ENCODE results near the gene ZNF202. TPM values are rescaled to one million over a fixed set of nuclear protein-coding genes. Genes with fewer than 3 reads are reported as not detected.

The ZNF202 gene
- total RNA-seq, 4 donors from 2014 or later = 6.8 to 9.2 (median 8.3) TPM

DNA sequence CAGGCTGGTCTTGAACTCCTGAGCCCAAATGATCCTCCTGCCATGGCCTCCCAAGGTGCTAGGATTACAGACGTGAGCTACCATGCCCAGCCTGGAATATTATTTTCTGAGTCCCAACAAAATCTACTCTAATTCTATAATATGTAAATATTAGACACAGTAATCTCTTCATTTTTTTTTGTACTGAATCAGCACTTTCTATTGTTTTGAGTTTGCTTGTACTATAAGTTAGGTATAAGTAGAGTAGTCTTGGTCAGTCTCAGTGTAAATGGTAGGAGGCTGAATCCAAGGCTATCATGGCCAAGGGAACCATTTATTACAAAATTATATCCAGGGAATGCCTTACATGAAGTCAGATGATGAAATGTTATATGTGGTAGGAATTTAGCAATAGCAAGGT is 32.5 kb upstream of the ZNF202 start:
- Histone ChIP-seq H3K9me3 (no peaks in the 10 kb centered on the region), H3K4me1 (no peaks in the 10 kb centered on the region), H3K27me3 (no peaks in the 10 kb centered on the region), H3K36me3 (no peaks in the 10 kb centered on the region), H3K4me3 (no peak overlapping the region), H3K27ac (no peak overlapping the region)
- DNase-seq (ENCODE audit: low spot score in 2 of 2) = no peak
- WGBS = 86% methylated on average over 1 of the region's 1 CpG
- no peak for TF ChIP-seq POLR2AphosphoS5 (IDR thresholded peaks at IDR 0.05)
- no peak for TF ChIP-seq EP300 (IDR thresholded peaks at IDR 0.05)
- no peak for TF ChIP-seq POLR2A (IDR thresholded peaks at IDR 0.05)
- TF ChIP-seq, protein P1, sequence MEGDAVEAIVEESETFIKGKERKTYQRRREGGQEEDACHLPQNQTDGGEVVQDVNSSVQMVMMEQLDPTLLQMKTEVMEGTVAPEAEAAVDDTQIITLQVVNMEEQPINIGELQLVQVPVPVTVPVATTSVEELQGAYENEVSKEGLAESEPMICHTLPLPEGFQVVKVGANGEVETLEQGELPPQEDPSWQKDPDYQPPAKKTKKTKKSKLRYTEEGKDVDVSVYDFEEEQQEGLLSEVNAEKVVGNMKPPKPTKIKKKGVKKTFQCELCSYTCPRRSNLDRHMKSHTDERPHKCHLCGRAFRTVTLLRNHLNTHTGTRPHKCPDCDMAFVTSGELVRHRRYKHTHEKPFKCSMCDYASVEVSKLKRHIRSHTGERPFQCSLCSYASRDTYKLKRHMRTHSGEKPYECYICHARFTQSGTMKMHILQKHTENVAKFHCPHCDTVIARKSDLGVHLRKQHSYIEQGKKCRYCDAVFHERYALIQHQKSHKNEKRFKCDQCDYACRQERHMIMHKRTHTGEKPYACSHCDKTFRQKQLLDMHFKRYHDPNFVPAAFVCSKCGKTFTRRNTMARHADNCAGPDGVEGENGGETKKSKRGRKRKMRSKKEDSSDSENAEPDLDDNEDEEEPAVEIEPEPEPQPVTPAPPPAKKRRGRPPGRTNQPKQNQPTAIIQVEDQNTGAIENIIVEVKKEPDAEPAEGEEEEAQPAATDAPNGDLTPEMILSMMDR (IDR thresholded peaks at IDR 0.05) = no peak

DNA sequence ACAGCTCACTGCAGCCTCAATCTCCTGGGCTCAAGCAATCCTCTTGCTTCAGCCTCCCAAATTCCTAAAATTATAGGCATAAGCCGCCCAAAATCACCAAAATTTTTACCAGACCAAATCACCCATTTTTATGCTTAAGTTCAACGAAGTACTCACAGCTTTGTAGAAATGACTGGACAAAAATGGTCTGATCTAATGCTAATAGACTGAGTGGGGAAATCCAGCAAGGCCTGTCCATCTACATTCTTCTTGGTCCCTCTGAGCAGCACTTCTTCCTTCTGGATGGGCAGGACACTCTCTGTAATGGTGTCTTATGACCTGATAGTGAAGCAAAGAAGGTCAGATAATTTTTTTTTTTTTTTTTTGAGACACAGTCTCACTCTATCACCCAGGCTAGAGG is 31.6 kb upstream of the ZNF202 start:
- TF ChIP-seq POLR2A (IDR thresholded peaks at IDR 0.05) (no peak), POLR2AphosphoS5 (IDR thresholded peaks at IDR 0.05) (no peak), EP300 (IDR thresholded peaks at IDR 0.05) (no peak)
- TF ChIP-seq, protein P1 (IDR thresholded peaks at IDR 0.05) = no peak
- no peak overlapping the region for H3K4me3 ChIP-seq
- 82% methylated on average over 2 of the region's 2 CpGs for WGBS
- no peak for DNase-seq (ENCODE audit: low spot score in 2 of 2)
- H3K36me3 ChIP-seq = no peaks in the 10 kb centered on the region
- no peaks in the 10 kb centered on the region for H3K27me3 ChIP-seq
- H3K4me1 ChIP-seq = no peaks in the 10 kb centered on the region
- H3K9me3 ChIP-seq = no peaks in the 10 kb centered on the region
- no peak overlapping the region for H3K27ac ChIP-seq

DNA sequence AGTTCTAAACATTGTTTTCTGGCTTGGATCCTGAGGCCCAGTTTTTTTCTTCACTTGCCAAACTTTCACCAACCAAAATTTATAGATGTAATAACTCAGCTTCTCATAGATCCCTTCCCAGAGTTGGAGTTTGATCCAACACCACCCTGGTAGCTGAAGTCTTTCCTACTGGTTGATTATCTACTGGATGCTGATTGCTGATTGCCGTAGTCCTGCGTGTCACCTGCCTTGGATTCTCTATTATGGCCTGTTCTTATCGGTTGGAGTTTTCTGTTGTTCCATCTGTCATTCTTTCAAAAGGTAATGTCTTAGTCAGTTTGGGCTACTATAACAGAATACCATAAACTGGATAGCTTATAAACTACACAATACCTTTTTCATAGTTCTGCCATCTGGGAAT is 30.2 kb upstream of the ZNF202 start:
- H3K4me3 ChIP-seq = no peak overlapping the region
- H3K27ac ChIP-seq = no peak overlapping the region
- no peaks in the 10 kb centered on the region for H3K4me1 ChIP-seq
- TF ChIP-seq POLR2A (IDR thresholded peaks at IDR 0.05) = no peak
- TF ChIP-seq, protein P1 (IDR thresholded peaks at IDR 0.05) = no peak
- no peak for TF ChIP-seq POLR2AphosphoS5 (IDR thresholded peaks at IDR 0.05)
- TF ChIP-seq EP300 (IDR thresholded peaks at IDR 0.05) = no peak
- no peak for DNase-seq (ENCODE audit: low spot score in 2 of 2)
- H3K27me3 ChIP-seq = no peaks in the 10 kb centered on the region
- no peaks in the 10 kb centered on the region for H3K9me3 ChIP-seq
- H3K36me3 ChIP-seq = no peaks in the 10 kb centered on the region
- WGBS = 98% methylated on average over 3 of the region's 3 CpGs

GRCh38 chr11:123770712-123771111 is 29.3 kb upstream of the ZNF202 start:
- no peak overlapping the region for H3K27ac ChIP-seq
- no peaks in the 10 kb centered on the region for H3K9me3 ChIP-seq
- no peak overlapping the region for H3K4me3 ChIP-seq
- no peaks in the 10 kb centered on the region for H3K4me1 ChIP-seq
- no peak for DNase-seq (ENCODE audit: low spot score in 2 of 2)
- H3K27me3 ChIP-seq = no peaks in the 10 kb centered on the region
- TF ChIP-seq, protein P1 (IDR thresholded peaks at IDR 0.05) = no peak
- no peak for TF ChIP-seq POLR2A (IDR thresholded peaks at IDR 0.05)
- no peak for TF ChIP-seq EP300 (IDR thresholded peaks at IDR 0.05)
- TF ChIP-seq POLR2AphosphoS5 (IDR thresholded peaks at IDR 0.05) = no peak
- no peaks in the 10 kb centered on the region for H3K36me3 ChIP-seq

DNA sequence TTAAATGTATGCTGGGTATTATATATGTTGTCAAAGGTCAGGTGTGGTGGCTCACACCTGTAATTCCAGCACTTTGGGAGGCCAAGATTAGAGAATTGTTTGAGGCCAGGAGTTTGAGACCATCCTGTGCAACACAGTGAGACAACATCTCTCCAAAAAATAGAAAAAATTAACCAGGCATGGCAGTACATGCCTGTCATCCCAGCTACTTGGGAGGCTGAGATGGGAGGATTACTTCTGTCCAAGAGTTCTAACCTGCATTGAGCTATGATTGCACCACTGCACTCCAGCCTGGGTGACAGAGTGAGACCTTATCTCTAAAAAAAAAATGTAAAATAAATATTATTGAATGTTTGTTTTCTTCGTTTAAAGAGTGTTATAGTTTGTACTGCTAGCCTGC is 24.1 kb upstream of the ZNF202 start:
- H3K27me3 ChIP-seq = no peaks in the 10 kb centered on the region
- TF ChIP-seq POLR2AphosphoS5 (IDR thresholded peaks at IDR 0.05) (no peak), POLR2A (IDR thresholded peaks at IDR 0.05) (no peak)
- TF ChIP-seq, protein P1 (IDR thresholded peaks at IDR 0.05) = no peak
- WGBS = 64% methylated on average over 1 of the region's 1 CpG
- peaks cover 4% of the 10 kb centered on the region for H3K9me3 ChIP-seq
- DNase-seq (ENCODE audit: low spot score in 2 of 2) = no peak
- H3K4me1 ChIP-seq = no peaks in the 10 kb centered on the region
- no peak overlapping the region for H3K4me3 ChIP-seq
- no peak overlapping the region for H3K27ac ChIP-seq
- no peaks in the 10 kb centered on the region for H3K36me3 ChIP-seq
